HL-60 (cell line): Measurements from ENCODE around the gene F2RL3.

ENCODE experiments used
- CTCF ChIP-seq: IDR thresholded peaks from one replicate; pipeline ENCODE4 v1.5.1; 2011; ENCODE audit warnings: low read length, control low read depth, inconsistent platforms; ENCODE audit not compliant: insufficient read depth
- GABPA ChIP-seq: IDR thresholded peaks from 2 replicates; pipeline ENCODE4 v1.6.1; 2012; ENCODE audit warnings: low read depth
- POLR2AphosphoS5 ChIP-seq: IDR thresholded peaks from 2 replicates; pipeline ENCODE4 v1.6.1; 2012; ENCODE audit warnings: low read depth
- TF ChIP-seq, protein P1 (sequence below): IDR thresholded peaks from 2 replicates; pipeline ENCODE4 v1.6.1; 2012; ENCODE audit warnings: low read depth; ENCODE audit not compliant: insufficient replicate concordance

GRCh38 chr19:16867211-16867610, 21.6 kb upstream of the F2RL3 start:
- TF ChIP-seq CTCF: no peak
- no peak for TF ChIP-seq POLR2AphosphoS5
- TF ChIP-seq GABPA: no peak
- TF ChIP-seq, protein P1, sequence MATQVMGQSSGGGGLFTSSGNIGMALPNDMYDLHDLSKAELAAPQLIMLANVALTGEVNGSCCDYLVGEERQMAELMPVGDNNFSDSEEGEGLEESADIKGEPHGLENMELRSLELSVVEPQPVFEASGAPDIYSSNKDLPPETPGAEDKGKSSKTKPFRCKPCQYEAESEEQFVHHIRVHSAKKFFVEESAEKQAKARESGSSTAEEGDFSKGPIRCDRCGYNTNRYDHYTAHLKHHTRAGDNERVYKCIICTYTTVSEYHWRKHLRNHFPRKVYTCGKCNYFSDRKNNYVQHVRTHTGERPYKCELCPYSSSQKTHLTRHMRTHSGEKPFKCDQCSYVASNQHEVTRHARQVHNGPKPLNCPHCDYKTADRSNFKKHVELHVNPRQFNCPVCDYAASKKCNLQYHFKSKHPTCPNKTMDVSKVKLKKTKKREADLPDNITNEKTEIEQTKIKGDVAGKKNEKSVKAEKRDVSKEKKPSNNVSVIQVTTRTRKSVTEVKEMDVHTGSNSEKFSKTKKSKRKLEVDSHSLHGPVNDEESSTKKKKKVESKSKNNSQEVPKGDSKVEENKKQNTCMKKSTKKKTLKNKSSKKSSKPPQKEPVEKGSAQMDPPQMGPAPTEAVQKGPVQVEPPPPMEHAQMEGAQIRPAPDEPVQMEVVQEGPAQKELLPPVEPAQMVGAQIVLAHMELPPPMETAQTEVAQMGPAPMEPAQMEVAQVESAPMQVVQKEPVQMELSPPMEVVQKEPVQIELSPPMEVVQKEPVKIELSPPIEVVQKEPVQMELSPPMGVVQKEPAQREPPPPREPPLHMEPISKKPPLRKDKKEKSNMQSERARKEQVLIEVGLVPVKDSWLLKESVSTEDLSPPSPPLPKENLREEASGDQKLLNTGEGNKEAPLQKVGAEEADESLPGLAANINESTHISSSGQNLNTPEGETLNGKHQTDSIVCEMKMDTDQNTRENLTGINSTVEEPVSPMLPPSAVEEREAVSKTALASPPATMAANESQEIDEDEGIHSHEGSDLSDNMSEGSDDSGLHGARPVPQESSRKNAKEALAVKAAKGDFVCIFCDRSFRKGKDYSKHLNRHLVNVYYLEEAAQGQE: no peak
